ENCODE data around the gene MSX1. TPM values are rescaled to one million over a fixed set of nuclear protein-coding genes. Genes with fewer than 3 reads are reported as not detected.

MSX1 gene
- total RNA-seq, 1 experiment from 2014 or later = 1.6 TPM

- Mint-ChIP-seq H3K36me3 (ENCODE audit: insufficient read depth, unreplicated experiment) (peaks cover 4% of the 10 kb centered on the region), H3K4me3 (ENCODE audit: low read depth, unreplicated experiment) (no peak overlapping the region), H3K27me3 (ENCODE audit: unreplicated experiment) (peaks cover 34% of the 10 kb centered on the region), H3K9me3 (ENCODE audit: low read depth, unreplicated experiment) (no peaks in the 10 kb centered on the region), H3K27ac (ENCODE audit: unreplicated experiment) (no peak overlapping the region), H3K4me1 (ENCODE audit: low read depth, unreplicated experiment) (no peaks in the 10 kb centered on the region)
- no TSS peak for BruUV-seq (replicated peaks)
- intact Hi-C loops (cut with micrococcal nuclease; ENCODE audit: unreplicated experiment) = no loop called here
- no peak for TF ChIP-seq CTCF (IDR thresholded peaks at IDR 0.05; ENCODE audit: unreplicated experiment)
- CTCF ChIA-PET = interaction anchor here (0.7 kb wide), 1 partner anchor 270 kb away, joined by 6 read pairs; no protein-coding TSS in a partner anchor
- DNase-seq = no peak
These were observed 3.4 kb downstream of the MSX1 start for GRCh38 chr4:4862665-4863482.

GRCh38 chr4:4864443-4864939 is 5.0 kb downstream of the MSX1 start:
- TF ChIP-seq CTCF (IDR thresholded peaks at IDR 0.05; ENCODE audit: unreplicated experiment) = no peak
- CTCF ChIA-PET = no interaction called here
- Mint-ChIP-seq H3K27ac (ENCODE audit: unreplicated experiment) (no peak overlapping the region), H3K4me1 (ENCODE audit: low read depth, unreplicated experiment) (no peaks in the 10 kb centered on the region), H3K36me3 (ENCODE audit: insufficient read depth, unreplicated experiment) (peaks cover 4% of the 10 kb centered on the region), H3K9me3 (ENCODE audit: low read depth, unreplicated experiment) (no peaks in the 10 kb centered on the region), H3K4me3 (ENCODE audit: low read depth, unreplicated experiment) (no peak overlapping the region), H3K27me3 (ENCODE audit: unreplicated experiment) (peaks cover 22% of the 10 kb centered on the region)
- BruUV-seq (replicated peaks) = no TSS peak
- intact Hi-C loops (cut with micrococcal nuclease; ENCODE audit: unreplicated experiment) = no loop called here
- DNase-seq = no peak

- Mint-ChIP-seq H3K4me3 (ENCODE audit: low read depth, unreplicated experiment) (no peak overlapping the region), H3K9me3 (ENCODE audit: low read depth, unreplicated experiment) (no peaks in the 10 kb centered on the region), H3K36me3 (ENCODE audit: insufficient read depth, unreplicated experiment) (peaks cover 4% of the 10 kb centered on the region), H3K4me1 (ENCODE audit: low read depth, unreplicated experiment) (no peaks in the 10 kb centered on the region), H3K27ac (ENCODE audit: unreplicated experiment) (no peak overlapping the region), H3K27me3 (ENCODE audit: unreplicated experiment) (peaks cover 28% of the 10 kb centered on the region)
- intact Hi-C loops (cut with micrococcal nuclease; ENCODE audit: unreplicated experiment) = no loop called here
- CTCF ChIA-PET = no interaction called here
- TF ChIP-seq CTCF (IDR thresholded peaks at IDR 0.05; ENCODE audit: unreplicated experiment) = no peak
- no peak for DNase-seq
- BruUV-seq (replicated peaks) = no TSS peak
These were observed 5.7 kb downstream of the MSX1 start for GRCh38 chr4:4864940-4865704.

GRCh38 chr4:4865705-4866123 is 6.2 kb downstream of the MSX1 start:
- Mint-ChIP-seq H3K9me3 (ENCODE audit: low read depth, unreplicated experiment) (no peaks in the 10 kb centered on the region), H3K4me1 (ENCODE audit: low read depth, unreplicated experiment) (no peaks in the 10 kb centered on the region), H3K27me3 (ENCODE audit: unreplicated experiment) (peaks cover 34% of the 10 kb centered on the region), H3K4me3 (ENCODE audit: low read depth, unreplicated experiment) (no peak overlapping the region), H3K27ac (ENCODE audit: unreplicated experiment) (no peak overlapping the region), H3K36me3 (ENCODE audit: insufficient read depth, unreplicated experiment) (peaks cover 4% of the 10 kb centered on the region)
- CTCF ChIA-PET = no interaction called here
- BruUV-seq (replicated peaks) = no TSS peak
- no peak for DNase-seq
- no peak for TF ChIP-seq CTCF (IDR thresholded peaks at IDR 0.05; ENCODE audit: unreplicated experiment)
- intact Hi-C loops (cut with micrococcal nuclease; ENCODE audit: unreplicated experiment) = no loop called here
